PC-3 (cell line): ENCODE measurements around the gene PMEPA1. TPM values are rescaled to one million over a fixed set of nuclear protein-coding genes. Genes with fewer than 3 reads are reported as not detected.

Source experiments
- ATAC-seq: fragments of 200-7000 bp; cut with Tn5 transposase; 2 replicates; pipeline ENCODE4 v1.9.1; 2020; ENCODE audit warnings: mild to moderate bottlenecking, moderate library complexity
- BruUV-seq: library from RNA; stranded (reverse); fragments of 400-500 nt; replicated peaks from 2 replicates; lab custom pipeline; 2021; lab: Mats Ljungman, UMichigan
- CTCF ChIA-PET: fragments of 300-600 bp; sonication (Branson Sonifier 250); formaldehyde crosslinking; loops from one replicate; lab custom pipeline; 2022; ENCODE audit warnings: antibody characterized with exemption; lab: Charles Lee
- POLR2A ChIA-PET: fragments of 300-600 bp; sonication (Branson Sonifier 250); formaldehyde crosslinking; loops from one replicate; lab custom pipeline; 2022; ENCODE audit warnings: antibody characterized with exemption; ENCODE audit not compliant: unreplicated experiment; lab: Charles Lee
- DNase-seq: peaks from one replicate; pipeline ENCODE4 v3.0.0-alpha.2; 2015
- H2AFZ ChIP-seq: fragments of 300-600 bp; sonication (generic); 2 replicates; pipeline ENCODE4 v1.6.0; 2016; ENCODE audit warnings: antibody characterized with exemption, low read length
- H3F3A ChIP-seq: fragments of 300-600 bp; sonication (generic); one replicate; pipeline ENCODE4 v1.6.0; 2017; ENCODE audit warnings: antibody characterized with exemption, low read length, control low read depth, mild to moderate bottlenecking; ENCODE audit not compliant: unreplicated experiment
- H3K27ac ChIP-seq: fragments of 300-600 bp; sonication (generic); 2 replicates; pipeline ENCODE4 v1.5.1; 2016; ENCODE audit warnings: mild to moderate bottlenecking, low read length
- H3K27me3 ChIP-seq: fragments of 300-600 bp; sonication (generic); 2 replicates; pipeline ENCODE4 v1.6.1; 2016; ENCODE audit warnings: low read length, mixed read lengths
- H3K36me3 ChIP-seq: fragments of 300-600 bp; sonication (generic); 2 replicates; pipeline ENCODE4 v1.6.1; 2016; ENCODE audit warnings: low read depth, mixed run types, low read length, mixed read lengths
- H3K4me1 ChIP-seq: fragments of 300-600 bp; sonication (generic); 2 replicates; pipeline ENCODE4 v1.5.1; 2016; ENCODE audit warnings: low read length; ENCODE audit not compliant: insufficient read depth
- H3K4me2 ChIP-seq: fragments of 300-600 bp; sonication (generic); 2 replicates; pipeline ENCODE4 v1.6.0; 2016; ENCODE audit warnings: low read length
- H3K4me3 ChIP-seq: fragments of 300-600 bp; sonication (generic); 2 replicates; pipeline ENCODE4 v1.5.1; 2016; ENCODE audit warnings: mild to moderate bottlenecking, low read length, mixed read lengths
- H3K79me2 ChIP-seq: fragments of 300-600 bp; sonication (generic); 2 replicates; pipeline ENCODE4 v1.6.1; 2017; ENCODE audit warnings: low read length, mixed read lengths
- H3K9ac ChIP-seq: fragments of 300-600 bp; sonication (generic); 2 replicates; pipeline ENCODE4 v1.6.0; 2016; ENCODE audit warnings: mild to moderate bottlenecking, low read length
- H3K9me2 ChIP-seq: fragments of 300-600 bp; sonication (generic); replicated peaks from 2 replicates; pipeline ENCODE4 v1.6.1; 2016; ENCODE audit warnings: mixed run types, low read length, mixed read lengths
- H3K9me3 ChIP-seq: fragments of 300-600 bp; sonication (generic); 2 replicates; pipeline ENCODE4 v1.6.1; 2016; ENCODE audit warnings: low read length, mixed read lengths
- H4K20me1 ChIP-seq: fragments of 300-600 bp; sonication (generic); 2 replicates; pipeline ENCODE4 v1.6.1; 2016; ENCODE audit warnings: low read length, mixed read lengths
- CTCF ChIP-seq: fragments of 300-600 bp; sonication (generic); conservative IDR thresholded peaks from 2 replicates; pipeline ENCODE4 v1.5.1; 2017; ENCODE audit warnings: antibody characterized with exemption, low read depth, mild to moderate bottlenecking, low read length
- EZH2 ChIP-seq: fragments of 300-600 bp; sonication (generic); IDR thresholded peaks from one replicate; pipeline ENCODE4 v1.6.1; 2017; ENCODE audit warnings: antibody characterized with exemption, mild to moderate bottlenecking, low read length; ENCODE audit not compliant: unreplicated experiment
- EZH2phosphoT487 ChIP-seq: fragments of 300-600 bp; sonication (generic); IDR thresholded peaks from 2 replicates; pipeline ENCODE4 v1.6.1; 2018; ENCODE audit warnings: mild to moderate bottlenecking, antibody characterized with exemption, low read length, borderline replicate concordance
- intact Hi-C: fragments of 100-400 bp; cut with micrococcal nuclease; formaldehyde crosslinking; loops from 2 replicates; pipeline ENCODE4 v1.9.0; 2023
- total RNA-seq: library from RNA; depleted of rRNA; stranded (reverse); fragments of >200 nt; gene quantifications from 2 replicates; pipeline ENCODE4 v1.2.3, GENCODE V29; 2014

PMEPA1 gene
- total RNA-seq, 1 experiment from 2014 or later: 21.9 TPM

DNA sequence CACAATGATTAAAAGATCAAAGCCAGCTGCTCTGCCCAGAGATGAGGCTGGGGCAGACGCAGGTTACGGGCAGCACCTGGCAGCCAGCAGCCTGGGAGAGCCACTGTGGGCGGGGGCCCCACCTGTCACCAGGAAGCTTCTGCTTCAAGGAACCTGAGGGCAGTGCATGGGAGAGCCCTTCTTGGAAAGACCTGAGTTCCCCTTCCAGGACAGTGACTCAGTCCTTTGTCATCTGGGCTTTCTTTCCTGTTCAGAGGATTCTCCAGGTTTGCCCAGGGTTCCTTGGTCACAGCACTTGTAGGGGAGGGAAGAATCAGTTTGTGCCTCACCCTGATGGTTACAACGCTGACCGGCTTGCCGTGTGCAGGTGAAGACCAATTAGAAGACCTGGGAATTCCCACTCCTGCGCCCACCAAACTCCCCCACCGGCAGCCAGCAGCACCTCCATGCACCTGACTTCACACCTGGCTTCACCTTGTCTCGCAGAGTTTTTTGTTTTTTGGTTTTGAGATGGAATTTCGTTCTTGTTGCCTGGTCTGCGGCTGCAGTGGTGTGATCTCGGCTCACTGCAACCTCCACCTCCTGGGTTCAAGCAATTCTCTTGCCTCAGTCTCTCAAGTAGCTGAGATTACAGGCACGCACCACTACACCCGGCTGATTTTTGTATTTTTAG lies 91.6 kb downstream of the PMEPA1 start:
- H3K4me3 ChIP-seq: no peak overlapping the region
- peak overlapping the region; percentile 66 for H3K4me2 ChIP-seq
- POLR2A ChIA-PET: no interaction called here
- peak; percentile 99 for DNase-seq
- no peaks in the 10 kb centered on the region for H3K79me2 ChIP-seq
- H3F3A ChIP-seq: no peaks in the 10 kb centered on the region
- no peaks in the 10 kb centered on the region for H3K9me2 ChIP-seq
- no peaks in the 10 kb centered on the region for H3K36me3 ChIP-seq
- no peak overlapping the region for H3K9ac ChIP-seq
- no peaks in the 10 kb centered on the region for H3K9me3 ChIP-seq
- 0 out of 2 replicates have a peak overlapping the region, but pooled peaks have one; percentile 4 for H2AFZ ChIP-seq
- CTCF ChIA-PET: interaction anchor here (1.2 kb wide), 1 partner anchor 18 kb away, joined by 3 read pairs; no protein-coding TSS in a partner anchor
- peak overlapping the region; percentile 45 for H3K27ac ChIP-seq
- peak; percentile 86 for ATAC-seq
- no peak for TF ChIP-seq EZH2
- no TSS peak for BruUV-seq
- no peaks in the 10 kb centered on the region for H4K20me1 ChIP-seq
- intact Hi-C loops: loop anchor here (10.0 kb wide), 1 partner anchor 377 kb away; no protein-coding TSS in a partner anchor
- H3K27me3 ChIP-seq: no peaks in the 10 kb centered on the region
- H3K4me1 ChIP-seq: peaks cover 50% of the 10 kb centered on the region

DNA sequence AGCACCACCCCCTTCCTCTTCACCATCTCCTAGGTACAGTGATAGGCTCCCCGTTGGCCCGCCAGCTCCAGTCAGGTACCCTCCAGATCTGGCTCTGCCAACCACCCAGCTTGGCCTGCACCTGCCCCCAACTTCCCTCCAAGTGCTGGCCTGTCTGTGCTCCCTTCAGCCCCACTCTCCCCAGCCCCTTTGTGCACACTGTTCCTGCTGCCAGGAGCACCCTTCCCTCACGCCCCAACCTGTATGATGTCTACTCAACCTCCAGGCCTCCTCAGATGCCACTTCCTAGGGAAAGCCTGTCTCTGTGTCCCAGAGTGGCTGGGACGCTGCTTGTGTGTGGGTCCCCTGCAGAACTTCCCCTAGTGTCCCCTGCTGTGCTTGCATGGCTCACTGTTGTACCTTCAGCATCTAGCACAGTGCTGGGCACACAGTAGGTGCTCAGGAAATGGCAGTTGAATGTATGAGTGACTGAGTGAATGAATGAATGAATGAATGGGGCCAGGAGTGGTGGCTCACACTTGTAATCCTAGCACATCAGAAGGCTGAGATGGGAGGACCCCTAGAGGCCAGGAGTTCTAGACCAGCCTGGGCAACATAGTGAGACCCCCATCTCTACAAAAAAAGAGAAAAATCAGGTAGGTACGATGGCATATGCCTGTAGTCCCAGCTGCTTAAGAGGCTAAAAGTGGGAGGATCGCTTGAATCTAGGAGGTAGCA lies 92.6 kb downstream of the PMEPA1 start:
- H3K9me2 ChIP-seq: no peaks in the 10 kb centered on the region
- intact Hi-C loops: loop anchor here (10.0 kb wide), 1 partner anchor 378 kb away; no protein-coding TSS in a partner anchor
- ATAC-seq (no peak), DNase-seq (no peak)
- TF ChIP-seq CTCF: no peak; the same call in 1 of the 2 replicates
- no peak for TF ChIP-seq EZH2phosphoT487
- TF ChIP-seq EZH2: no peak
- H3K27ac ChIP-seq: peak overlapping the region; percentile 45
- CTCF ChIA-PET: interaction anchor here (1.2 kb wide), 1 partner anchor 17 kb away, joined by 3 read pairs; no protein-coding TSS in a partner anchor
- H3K9me3 ChIP-seq: no peaks in the 10 kb centered on the region
- H3K36me3 ChIP-seq: no peaks in the 10 kb centered on the region
- peak overlapping the region; percentile 66 for H3K4me2 ChIP-seq
- BruUV-seq: no TSS peak
- no peak overlapping the region for H3K4me3 ChIP-seq
- H2AFZ ChIP-seq: no peak overlapping the region
- POLR2A ChIA-PET: no interaction called here
- no peaks in the 10 kb centered on the region for H4K20me1 ChIP-seq
- peaks cover 41% of the 10 kb centered on the region for H3K4me1 ChIP-seq
- no peaks in the 10 kb centered on the region for H3K27me3 ChIP-seq
- no peak overlapping the region for H3K9ac ChIP-seq
- no peaks in the 10 kb centered on the region for H3F3A ChIP-seq
- no peaks in the 10 kb centered on the region for H3K79me2 ChIP-seq

DNA sequence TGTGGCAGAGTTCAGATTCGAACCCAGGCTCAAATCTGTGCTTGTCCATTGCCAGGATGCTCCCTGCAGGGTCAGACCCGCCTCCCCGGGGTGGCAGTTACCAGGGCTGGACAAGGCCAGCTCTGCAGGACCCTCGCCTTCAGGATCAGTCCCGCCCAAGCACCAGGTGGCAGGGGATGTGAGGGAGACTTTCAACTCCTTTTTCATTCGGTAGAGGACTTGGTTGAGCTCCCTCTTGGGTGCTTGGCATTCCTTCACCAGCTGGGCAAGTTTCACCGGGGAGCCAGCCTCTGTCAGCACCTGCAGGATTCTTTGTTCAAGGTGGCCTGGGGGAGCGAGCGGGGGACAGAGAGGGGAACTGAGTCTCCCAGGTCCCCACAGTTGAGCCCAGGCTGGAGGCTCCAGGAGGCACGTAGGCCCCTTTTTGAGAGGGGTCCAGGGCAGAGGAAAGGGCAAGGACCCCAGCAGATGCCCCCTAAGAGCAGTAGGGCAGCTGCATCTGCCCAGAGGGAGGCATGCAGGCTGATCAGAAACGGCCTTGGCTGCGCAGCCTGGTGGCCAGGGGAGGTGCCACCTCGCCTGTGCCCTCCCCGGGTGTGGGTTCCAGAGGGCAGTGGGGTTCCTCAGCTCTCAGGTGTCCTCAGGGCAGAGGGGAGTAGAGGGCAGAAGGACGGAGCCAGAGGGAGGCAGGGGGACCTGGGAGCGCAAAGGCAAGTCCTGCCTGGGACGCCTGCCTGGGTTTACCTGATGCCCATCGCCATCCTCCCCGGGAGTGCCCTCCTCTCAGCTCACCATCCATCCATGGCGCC lies 93.5 kb downstream of the PMEPA1 start:
- BruUV-seq: no TSS peak
- TF ChIP-seq EZH2phosphoT487 (no peak), EZH2 (no peak), CTCF (no peak)
- no peaks in the 10 kb centered on the region for H3F3A ChIP-seq
- no peaks in the 10 kb centered on the region for H3K36me3 ChIP-seq
- H3K9ac ChIP-seq: no peak overlapping the region
- no peak overlapping the region for H3K4me2 ChIP-seq
- no peak overlapping the region for H3K27ac ChIP-seq
- peaks cover 32% of the 10 kb centered on the region for H3K4me1 ChIP-seq
- intact Hi-C loops: loop anchor here (10.0 kb wide), 1 partner anchor 378 kb away; no protein-coding TSS in a partner anchor
- no peaks in the 10 kb centered on the region for H4K20me1 ChIP-seq
- ChIA-PET POLR2A (no interaction called here), CTCF (no interaction called here)
- no peaks in the 10 kb centered on the region for H3K27me3 ChIP-seq
- H3K4me3 ChIP-seq: no peak overlapping the region
- H3K79me2 ChIP-seq: no peaks in the 10 kb centered on the region
- no peaks in the 10 kb centered on the region for H3K9me3 ChIP-seq
- DNase-seq (no peak), ATAC-seq (no peak)
- no peak overlapping the region for H2AFZ ChIP-seq
- no peaks in the 10 kb centered on the region for H3K9me2 ChIP-seq
